HepG2 (cell line): ENCODE results near the gene SIN3A. TPM values are rescaled to one million over a fixed set of nuclear protein-coding genes. Genes with fewer than 3 reads are reported as not detected.

Experiments
- DNMT1 ChIP-seq: sonication (generic); formaldehyde crosslinking; IDR thresholded peaks from 2 replicates; pipeline ENCODE4 v1.5.1; 2020; ENCODE audit warnings: mild to moderate bottlenecking, missing genetic modification reagents
- FLYWCH1 ChIP-seq: sonication (generic); formaldehyde crosslinking; IDR thresholded peaks from 2 replicates; pipeline ENCODE4 v1.8.1; 2023; ENCODE audit warnings: mild to moderate bottlenecking, missing genetic modification reagents
- GMEB2 ChIP-seq: IDR thresholded peaks from 2 replicates; pipeline ENCODE4 v1.6.1; 2016; ENCODE audit warnings: missing biosample characterization, missing genetic modification reagents, low read depth
- GZF1 ChIP-seq: sonication (generic); formaldehyde crosslinking; IDR thresholded peaks from 2 replicates; pipeline ENCODE4 v1.5.1; 2020; ENCODE audit warnings: mild to moderate bottlenecking, missing genetic modification reagents
- HDAC6 ChIP-seq: fragments of 200-600 bp; sonication (generic); IDR thresholded peaks from 2 replicates; pipeline ENCODE4 v1.7.0; 2017; ENCODE audit warnings: mild to moderate bottlenecking, antibody characterized with exemption, low read length, low read depth
- HNF1A ChIP-seq, 2 experiments: sonication (generic) in 1 of 2; formaldehyde crosslinking in 1 of 2; IDR thresholded peaks; 2 replicates each; pipeline versions ENCODE4 v1.4.0 to v1.6.1; 2016 to 2020; ENCODE audit warnings: borderline replicate concordance in 1 of 2, low read depth in 1 of 2, mild to moderate bottlenecking in 1 of 2, missing genetic modification reagents in 1 of 2
- MEF2D ChIP-seq: sonication (generic); formaldehyde crosslinking; IDR thresholded peaks from 2 replicates; pipeline ENCODE4 v1.5.1; 2020; ENCODE audit warnings: mild to moderate bottlenecking, missing genetic modification reagents
- MTA1 ChIP-seq: sonication (generic); formaldehyde crosslinking; IDR thresholded peaks from 2 replicates; pipeline ENCODE4 v1.4.0; 2020; ENCODE audit warnings: missing genetic modification reagents, mild to moderate bottlenecking, borderline replicate concordance
- NFRKB ChIP-seq: fragments of 450-650 bp; IDR thresholded peaks from 2 replicates; pipeline ENCODE4 v1.6.1; 2017
- PITX1 ChIP-seq: sonication (generic); formaldehyde crosslinking; IDR thresholded peaks from 2 replicates; pipeline ENCODE4 v1.5.1; 2020; ENCODE audit warnings: mild to moderate bottlenecking, missing genetic modification reagents
- POLR2AphosphoS5 ChIP-seq: IDR thresholded peaks from 2 replicates; pipeline ENCODE4 v1.6.1; 2012; ENCODE audit warnings: low read depth, low read length
- POLR2G ChIP-seq: fragments of 200-400 bp; formaldehyde crosslinking; IDR thresholded peaks from 2 replicates; pipeline ENCODE4 v1.6.1; 2018; ENCODE audit warnings: mild to moderate bottlenecking, low read depth, low read length, moderate library complexity
- PRMT3 ChIP-seq: sonication (generic); formaldehyde crosslinking; IDR thresholded peaks from 2 replicates; pipeline ENCODE4 v1.8.1; 2022; ENCODE audit warnings: low read depth, mild to moderate bottlenecking, moderate library complexity, missing genetic modification reagents, borderline replicate concordance
- RFXANK ChIP-seq: IDR thresholded peaks from 2 replicates; pipeline ENCODE4 v1.6.1; 2016
- SATB2 ChIP-seq: sonication (generic); formaldehyde crosslinking; IDR thresholded peaks from 2 replicates; pipeline ENCODE4 v1.5.0; 2020; ENCODE audit warnings: missing genetic modification reagents
- TAF1 ChIP-seq: sonication (generic); formaldehyde crosslinking; IDR thresholded peaks from 2 replicates; pipeline ENCODE4 v1.4.0; 2020; ENCODE audit warnings: missing genetic modification reagents
- ZBTB1 ChIP-seq: sonication (generic); formaldehyde crosslinking; IDR thresholded peaks from 2 replicates; pipeline ENCODE4 v1.4.0; 2020; ENCODE audit warnings: missing genetic modification reagents, borderline replicate concordance
- ZBTB39 ChIP-seq: sonication (generic); formaldehyde crosslinking; IDR thresholded peaks from 2 replicates; pipeline ENCODE4 v1.5.0; 2020; ENCODE audit warnings: missing genetic modification reagents
- ZNF253 ChIP-seq: sonication (generic); formaldehyde crosslinking; IDR thresholded peaks from 2 replicates; pipeline ENCODE4 v1.8.0; 2022; ENCODE audit warnings: mild to moderate bottlenecking, missing genetic modification reagents, borderline replicate concordance
- ZNF777 ChIP-seq: sonication (generic); formaldehyde crosslinking; IDR thresholded peaks from 2 replicates; pipeline ENCODE4 v1.4.0; 2020; ENCODE audit warnings: missing genetic modification reagents
- ZSCAN21 ChIP-seq: sonication (generic); formaldehyde crosslinking; IDR thresholded peaks from 2 replicates; pipeline ENCODE4 v1.8.0; 2022; ENCODE audit warnings: mild to moderate bottlenecking, missing genetic modification reagents, moderate library complexity, borderline replicate concordance
- polyA plus RNA-seq, 8 experiments: library from polyadenylated mRNA; depleted of rRNA in 3 of 8; stranded (reverse) in 7 of 8; unstranded in 1 of 8; fragments of >200 nt; fragmentation: Illumina TruSeq in 4 of 8; extraction: Trizol in 4 of 8; gene quantifications; 2 replicates each; pipeline versions ENCODE4 v1.2.1 to v1.2.3, GENCODE V29; 2011 to 2016; ENCODE audit warnings: low read depth in 4 of 8, missing spikeins in 1 of 8, mixed read lengths in 1 of 8; ENCODE audit not compliant: insufficient read depth in 1 of 8
- total RNA-seq, 5 experiments: library from RNA; depleted of rRNA; stranded (reverse); fragments of >200 nt; fragmentation: Illumina TruSeq; extraction: Trizol; gene quantifications; 2 replicates each; pipeline ENCODE4 v1.2.3, GENCODE V29; 2016; ENCODE audit warnings: low read depth in 1 of 5

Gene SIN3A
- total and polyA plus RNA-seq, 2 of the 13 experiments (the other 11 are each of a cell fraction or from before 2014, with no cell fraction given), result 16.1 to 28.1 TPM

GRCh38 chr15:75453703-75454470 is 2.4 kb upstream of the SIN3A start (continued):
- no peak for TF ChIP-seq ZBTB39 (CRISPR knock-in tag)
- TF ChIP-seq GZF1, result no peak
- peak; percentile 62 for TF ChIP-seq POLR2AphosphoS5
- no peak; the same call in none of the 2 replicates for TF ChIP-seq RFXANK (CRISPR knock-in tag)
- TF ChIP-seq PRMT3 (CRISPR knock-in tag), result no peak
- TF ChIP-seq ZSCAN21 (CRISPR knock-in tag), result peak; percentile 85; the same call in 1 of the 2 replicates
- TF ChIP-seq TAF1 (CRISPR knock-in tag), result peak; percentile 73; the same call in 1 of the 2 replicates
- TF ChIP-seq FLYWCH1 (CRISPR knock-in tag), result no peak
- TF ChIP-seq MEF2D (CRISPR knock-in tag), result peak; percentile 80; the same call in 1 of the 2 replicates
- peak; percentile 73 for TF ChIP-seq POLR2G
- TF ChIP-seq NFRKB, result no peak
- TF ChIP-seq HNF1A (IDR thresholded peaks at IDR 0.05; ENCODE audit: low read depth), result no peak
- peak; percentile 51; the same call in 1 of the 2 replicates for TF ChIP-seq HNF1A (CRISPR knock-in tag; IDR thresholded peaks at IDR 0.05; ENCODE audit: borderline replicate concordance)
- no peak for TF ChIP-seq HDAC6
- peak; percentile 44; the same call in 1 of the 2 replicates for TF ChIP-seq ZNF777 (CRISPR knock-in tag)
- peak; percentile 53; the same call in 1 of the 2 replicates for TF ChIP-seq PITX1 (CRISPR knock-in tag)
- peak; percentile 32; the same call in 1 of the 2 replicates for TF ChIP-seq MTA1 (CRISPR knock-in tag)
- TF ChIP-seq GMEB2 (CRISPR knock-in tag), result peak; percentile 28; the same call in 1 of the 2 replicates
- no peak for TF ChIP-seq SATB2 (CRISPR knock-in tag)
- no peak for TF ChIP-seq ZBTB1
- TF ChIP-seq ZNF253 (CRISPR knock-in tag), result no peak
- TF ChIP-seq DNMT1, result no peak
